Ovary (tissue), 3 donors: ENCODE results near the gene ANKRD44.

Source experiments
- CTCF ChIP-seq, 3 donors: fragments of 450-650 bp in 2 of 3; fragments of 200-600 bp in 1 of 3; IDR thresholded peaks; one replicate each; pipeline versions ENCODE4 v1.5.1 to v1.8.0; 2016 to 2022; ENCODE audit warnings: antibody characterized with exemption in 3 of 3, mild to moderate bottlenecking in 1 of 3
- EP300 ChIP-seq: sonication (generic); formaldehyde crosslinking; IDR thresholded peaks from one replicate; pipeline ENCODE4 v1.6.1; 2017; ENCODE audit warnings: antibody characterized with exemption
- POLR2A ChIP-seq: fragments of 450-650 bp; IDR thresholded peaks from one replicate; pipeline ENCODE4 v1.6.1; 2017; ENCODE audit warnings: antibody characterized with exemption, mild to moderate bottlenecking, moderate library complexity
- donor health status: DM: no; HTN: no; CAD: no.

GRCh38 chr2:197244349-197244748 lies 66.2 kb downstream of the ANKRD44 start:
- TF ChIP-seq CTCF (IDR thresholded peaks at IDR 0.05) (no peak), POLR2A (no peak), EP300 (no peak)
